Astrocyte (in vitro differentiated cells and primary cell): ENCODE results near the gene L1CAM. TPM values are rescaled to one million over a fixed set of nuclear protein-coding genes. Genes with fewer than 3 reads are reported as not detected.
A peak's percentile ranks its signal among the peaks of the same experiment; 100 is the strongest.

Source experiments
- DNase-seq: peaks from one replicate; pipeline ENCODE4 v3.0.0-alpha.2; 2010; ENCODE audit warnings: low read depth
- FAIRE-seq: peaks from 2 replicates; lab custom pipeline; 2011; peaks lifted over from hg19 to GRCh38; lab: Jason Lieb, UNC
- H2AFZ ChIP-seq: 2 replicates; pipeline ENCODE4 v1.6.0; 2012; ENCODE audit warnings: low read depth, low read length, inconsistent platforms
- H3K27ac ChIP-seq: 2 replicates; pipeline ENCODE4 v1.5.1; 2011; ENCODE audit warnings: low read depth, low read length, inconsistent platforms
- H3K27me3 ChIP-seq: 2 replicates; pipeline ENCODE4 v1.6.0; 2011; ENCODE audit warnings: low read length, inconsistent platforms; ENCODE audit not compliant: insufficient read depth
- H3K36me3 ChIP-seq: 2 replicates; pipeline ENCODE4 v1.5.1; 2011; ENCODE audit warnings: low read length, inconsistent platforms; ENCODE audit not compliant: insufficient read depth
- H3K4me1 ChIP-seq: 2 replicates; pipeline ENCODE4 v1.5.1; 2011; ENCODE audit warnings: low read length, inconsistent platforms; ENCODE audit not compliant: insufficient read depth
- H3K4me2 ChIP-seq: 2 replicates; pipeline ENCODE4 v1.6.0; 2012; ENCODE audit warnings: low read length, inconsistent platforms
- H3K4me3 ChIP-seq: 2 replicates; pipeline ENCODE4 v1.5.1; 2011; ENCODE audit warnings: low read depth, mild to moderate bottlenecking, low read length, inconsistent platforms; ENCODE audit not compliant: insufficient read depth
- H3K79me2 ChIP-seq: 2 replicates; pipeline ENCODE4 v1.6.0; 2012; ENCODE audit warnings: mild to moderate bottlenecking, low read length, inconsistent platforms; ENCODE audit not compliant: insufficient read depth
- H3K9ac ChIP-seq: 2 replicates; pipeline ENCODE4 v1.6.0; 2012; ENCODE audit warnings: mild to moderate bottlenecking, low read length, inconsistent platforms
- H3K9me3 ChIP-seq: 2 replicates; pipeline ENCODE4 v1.5.1; 2012; ENCODE audit warnings: low read depth, mild to moderate bottlenecking, low read length, inconsistent platforms; ENCODE audit not compliant: insufficient read depth
- H4K20me1 ChIP-seq: 2 replicates; pipeline ENCODE4 v1.6.0; 2012; ENCODE audit warnings: low read length, inconsistent platforms; ENCODE audit not compliant: insufficient read depth
- H3K27ac Mint-ChIP-seq: one replicate; pipeline ENCODE4 v1.8.0; 2021; ENCODE audit warnings: mild to moderate bottlenecking, mixed read lengths; ENCODE audit not compliant: unreplicated experiment
- H3K27me3 Mint-ChIP-seq: one replicate; pipeline ENCODE4 v1.8.0; 2021; ENCODE audit warnings: low read depth, mixed read lengths; ENCODE audit not compliant: unreplicated experiment
- H3K36me3 Mint-ChIP-seq: one replicate; pipeline ENCODE4 v1.8.0; 2021; ENCODE audit warnings: low read depth, mixed read lengths; ENCODE audit not compliant: unreplicated experiment
- H3K4me1 Mint-ChIP-seq: one replicate; pipeline ENCODE4 v1.8.0; 2021; ENCODE audit warnings: low read depth, mixed read lengths; ENCODE audit not compliant: unreplicated experiment
- H3K4me3 Mint-ChIP-seq: one replicate; pipeline ENCODE4 v1.8.0; 2021; ENCODE audit warnings: mild to moderate bottlenecking, moderate library complexity, mixed read lengths; ENCODE audit not compliant: unreplicated experiment
- H3K9me3 Mint-ChIP-seq: one replicate; pipeline ENCODE4 v1.8.0; 2021; ENCODE audit warnings: mild to moderate bottlenecking, mixed read lengths; ENCODE audit not compliant: unreplicated experiment
- CTCF ChIP-seq: IDR thresholded peaks from 2 replicates; pipeline ENCODE4 v1.5.1; 2011; ENCODE audit warnings: low read depth, mild to moderate bottlenecking, inconsistent platforms, low read length, moderate library complexity; ENCODE audit not compliant: insufficient read depth
- EZH2 ChIP-seq: IDR thresholded peaks from 2 replicates; pipeline ENCODE4 v1.6.1; 2012; ENCODE audit warnings: mild to moderate bottlenecking, low read length, inconsistent platforms; ENCODE audit not compliant: insufficient read depth
- total RNA-seq: library from RNA; stranded (reverse); gene quantifications from 2 replicates; pipeline ENCODE4 v1.2.1, GENCODE V29; 2021

Gene L1CAM
- total RNA-seq, 1 donor from 2014 or later, result 347 TPM

GRCh38 chrX:153932220-153932915 lies 46.4 kb upstream of the L1CAM start:
- FAIRE-seq (no peak), DNase-seq (no peak)
- H2AFZ ChIP-seq, result no peak overlapping the region
- H3K4me3 Mint-ChIP-seq, result no peak overlapping the region
- H3K27ac Mint-ChIP-seq, result no peak overlapping the region
- no peak overlapping the region for H3K4me3 ChIP-seq
- no peaks in the 10 kb centered on the region for H3K36me3 Mint-ChIP-seq
- H3K27me3 Mint-ChIP-seq, result no peaks in the 10 kb centered on the region
- H3K4me1 ChIP-seq, result peaks cover 8% of the 10 kb centered on the region
- H3K9ac ChIP-seq, result no peak overlapping the region
- H4K20me1 ChIP-seq, result peaks cover 13% of the 10 kb centered on the region
- peaks cover 34% of the 10 kb centered on the region for H3K79me2 ChIP-seq
- H3K4me1 Mint-ChIP-seq, result no peaks in the 10 kb centered on the region
- no peaks in the 10 kb centered on the region for H3K9me3 ChIP-seq
- no peak overlapping the region for H3K27ac ChIP-seq
- H3K36me3 ChIP-seq, result peaks cover 4% of the 10 kb centered on the region
- no peak overlapping the region for H3K4me2 ChIP-seq
- no peaks in the 10 kb centered on the region for H3K27me3 ChIP-seq
- no peaks in the 10 kb centered on the region for H3K9me3 Mint-ChIP-seq
- TF ChIP-seq CTCF (no peak), EZH2 (no peak)

GRCh38 chrX:153931748-153932147 lies 45.8 kb upstream of the L1CAM start:
- DNase-seq, result no peak

More at GRCh38 chrX:153931748-153932147, 45.8 kb upstream of the L1CAM start:
- Histone ChIP-seq H3K4me1 (peaks cover 12% of the 10 kb centered on the region), H3K27ac (no peak overlapping the region), H3K79me2 (peaks cover 34% of the 10 kb centered on the region), H3K27me3 (no peaks in the 10 kb centered on the region), H3K4me3 (no peak overlapping the region), H3K36me3 (peaks cover 4% of the 10 kb centered on the region), H3K9me3 (no peaks in the 10 kb centered on the region), H3K4me2 (no peak overlapping the region), H4K20me1 (peaks cover 13% of the 10 kb centered on the region), H2AFZ (no peak overlapping the region), H3K9ac (no peak overlapping the region)
- Mint-ChIP-seq H3K36me3 (no peaks in the 10 kb centered on the region), H3K9me3 (no peaks in the 10 kb centered on the region), H3K4me3 (peak overlapping the region; percentile 40), H3K27ac (no peak overlapping the region), H3K4me1 (no peaks in the 10 kb centered on the region), H3K27me3 (no peaks in the 10 kb centered on the region)
- no peak for TF ChIP-seq EZH2
- TF ChIP-seq CTCF, result no peak
- FAIRE-seq, result no peak
